GM21529 (cell line): Measurements from ENCODE around the gene ACIN1.

Experiments used
- ATAC-seq: cut with Tn5 transposase; IDR thresholded peaks from one replicate; pipeline ENCODE4 v1.9.1; 2021; ENCODE audit not compliant: unreplicated experiment

The ACIN1 gene

GRCh38 chr14:23044840-23045239 is 50.1 kb downstream of the ACIN1 start:
- no peak for ATAC-seq

GRCh38 chr14:23043754-23044153 is 51.2 kb downstream of the ACIN1 start:
- no peak for ATAC-seq

DNA sequence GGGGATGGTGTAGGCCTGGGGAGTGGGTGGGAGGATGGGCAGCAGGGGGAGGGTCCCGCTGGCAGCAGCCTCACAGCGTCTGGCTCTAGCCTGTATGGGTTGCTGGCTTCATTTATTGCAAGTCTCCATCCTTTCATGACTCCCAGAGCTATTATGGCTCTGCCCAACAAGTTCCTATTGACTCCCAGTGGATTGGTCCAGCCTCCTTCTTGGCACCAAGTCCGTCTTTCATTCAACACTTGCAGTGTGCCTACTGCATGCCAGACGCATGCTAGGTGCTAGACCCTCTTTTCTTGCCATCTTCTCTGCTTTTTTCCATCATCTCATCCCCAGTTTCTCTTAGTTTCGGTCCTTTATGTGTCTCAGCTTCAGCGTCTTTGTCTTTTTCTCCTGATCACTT is 51.8 kb downstream of the ACIN1 start:
- no peak for ATAC-seq

DNA sequence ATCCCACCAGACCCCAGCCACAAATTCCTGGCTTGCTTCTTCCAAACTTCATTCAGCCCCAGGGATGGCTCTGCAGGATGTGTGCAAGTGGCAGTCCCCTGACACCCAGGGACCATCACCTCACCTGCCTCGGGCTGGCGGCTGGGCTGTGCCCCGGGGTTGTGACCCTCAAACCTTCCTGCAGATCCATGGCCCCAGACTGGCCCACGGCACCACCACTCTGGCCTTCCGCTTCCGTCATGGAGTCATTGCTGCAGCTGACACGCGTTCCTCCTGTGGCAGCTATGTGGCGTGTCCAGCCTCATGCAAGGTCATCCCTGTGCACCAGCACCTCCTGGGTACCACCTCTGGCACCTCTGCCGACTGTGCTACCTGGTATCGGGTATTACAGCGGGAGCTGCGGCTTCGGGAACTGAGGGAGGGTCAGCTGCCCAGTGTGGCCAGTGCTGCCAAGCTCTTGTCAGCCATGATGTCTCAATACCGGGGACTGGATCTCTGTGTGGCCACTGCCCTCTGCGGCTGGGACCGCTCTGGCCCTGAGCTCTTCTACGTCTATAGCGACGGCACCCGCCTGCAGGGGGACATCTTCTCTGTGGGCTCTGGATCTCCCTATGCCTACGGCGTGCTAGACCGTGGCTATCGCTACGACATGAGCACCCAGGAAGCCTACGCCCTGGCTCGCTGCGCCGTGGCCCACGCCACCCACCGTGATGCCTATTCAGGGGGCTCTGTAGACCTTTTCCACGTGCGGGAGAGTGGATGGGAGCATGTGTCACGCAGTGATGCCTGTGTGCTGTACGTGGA is 52.6 kb downstream of the ACIN1 start, which contains the start of gene PSMB11:
PSMB11 (plus strand) TSS at position 51 of the 804 bp plus-strand sequence; CDS start at position 65, 14 bp downstream.
- no peak for ATAC-seq

GRCh38 chr14:23041729-23042128 is 53.2 kb downstream of the ACIN1 start:
- no peak for ATAC-seq

DNA sequence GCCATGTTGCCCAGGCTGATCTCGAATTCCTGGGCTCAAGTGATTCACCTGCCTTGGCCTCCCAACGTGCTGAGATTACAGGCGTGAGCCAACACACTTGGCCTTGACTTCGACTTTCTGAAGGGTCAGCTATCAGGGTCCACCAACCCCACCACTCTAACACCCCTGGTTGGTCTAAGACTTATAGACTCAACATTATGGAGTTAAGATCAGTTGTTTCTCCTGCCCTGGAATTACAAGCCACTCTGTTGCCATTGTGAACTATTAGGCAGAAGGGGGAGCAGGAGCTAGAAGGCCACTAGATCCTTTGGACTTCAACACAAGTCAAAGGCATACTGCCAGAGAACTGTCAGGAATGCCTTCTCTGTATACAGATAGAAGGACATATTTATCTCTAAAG is 54.8 kb downstream of the ACIN1 start:
- ATAC-seq: no peak

DNA sequence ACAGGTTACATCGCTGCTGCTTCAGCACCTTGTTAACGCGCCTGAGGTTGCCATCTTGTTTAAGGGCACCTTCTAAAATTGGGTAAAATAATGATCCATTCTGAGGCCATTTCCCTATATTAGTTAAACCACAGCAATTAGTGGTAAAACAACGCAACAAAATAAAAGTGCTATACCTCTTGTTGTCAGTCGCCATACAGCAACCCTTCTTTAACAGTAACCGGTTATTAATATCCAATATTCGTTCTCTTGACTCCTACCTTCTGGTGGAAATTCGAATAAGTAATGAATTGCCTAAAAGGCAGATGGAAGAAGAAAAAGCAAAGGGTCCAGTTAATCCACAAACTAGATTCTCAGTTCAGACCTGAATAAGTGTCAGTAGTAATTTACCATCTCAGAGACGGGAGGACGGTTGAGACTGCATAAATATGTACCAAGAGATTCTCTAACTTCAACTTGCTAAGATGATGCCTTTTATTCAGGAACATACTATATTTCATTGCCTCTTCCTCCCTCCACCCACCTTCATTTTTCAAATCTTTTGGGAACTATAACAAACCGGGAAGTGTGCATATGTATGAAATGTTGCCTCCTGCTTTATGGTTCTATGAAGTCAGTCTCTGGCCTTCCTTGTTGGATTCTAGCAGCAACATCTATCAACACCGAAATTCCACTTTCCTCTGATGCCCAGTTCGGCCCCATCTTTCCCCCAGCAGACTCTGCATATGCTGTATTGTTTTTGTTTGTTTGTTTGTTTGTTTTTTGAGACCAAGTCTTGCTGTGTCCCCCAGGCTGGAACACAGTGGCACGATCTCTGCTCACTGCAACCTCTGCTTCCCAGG is 59.4 kb downstream of the ACIN1 start:
- ATAC-seq: no peak

DNA sequence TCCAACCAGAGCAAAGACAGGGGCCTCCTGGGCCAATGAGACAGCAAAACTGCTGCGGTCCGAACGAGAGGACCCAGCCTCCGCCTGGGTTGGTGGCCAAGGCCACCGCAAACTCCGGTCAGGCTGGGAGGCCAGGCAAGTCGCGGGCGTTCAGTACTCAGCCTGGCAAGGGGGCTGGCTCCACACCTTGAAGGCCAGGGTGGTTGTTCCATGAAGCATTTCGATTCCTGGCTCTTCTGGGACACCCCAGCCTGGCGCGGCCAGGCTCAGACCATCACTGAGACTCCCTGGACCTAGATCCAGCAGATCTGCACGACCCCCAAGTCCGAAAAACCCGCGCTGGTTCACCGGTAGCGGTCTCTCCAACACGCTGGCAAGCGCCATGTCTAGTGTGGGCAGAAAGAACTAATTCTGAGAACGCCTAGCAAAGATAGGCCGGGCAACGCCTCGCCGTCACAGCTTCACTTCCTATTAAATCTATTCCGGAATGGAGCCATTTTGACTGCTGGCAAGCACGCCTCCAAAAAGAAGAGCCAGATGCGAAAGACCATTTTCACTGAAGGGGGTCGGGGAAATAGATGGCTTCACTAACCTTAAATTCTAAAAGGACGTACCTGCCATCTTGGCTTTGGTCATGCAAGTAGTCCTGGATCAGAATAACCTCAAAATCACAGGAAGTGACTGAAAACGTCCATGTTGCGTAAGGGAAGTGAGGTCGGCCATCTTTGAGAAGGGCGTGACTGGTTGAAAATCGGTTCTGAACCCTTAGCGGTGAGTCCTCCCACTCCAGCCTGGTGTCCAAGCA is 60.2 kb downstream of the ACIN1 start, which contains the start of gene PSMB5:
PSMB5 (minus strand) TSS at position 403 of the 805 bp plus-strand sequence; CDS start at position 384, 19 bp downstream.
- peak; percentile 93 for ATAC-seq

- no peak for ATAC-seq
Measured at GRCh38 chr14:23033801-23034497, 61.0 kb downstream of the ACIN1 start.

GRCh38 chr14:23033251-23033727 is 61.6 kb downstream of the ACIN1 start:
- no peak for ATAC-seq

GRCh38 chr14:23030936-23031335 is 64.0 kb downstream of the ACIN1 start:
- no peak for ATAC-seq

GRCh38 chr14:23028799-23029198 is 66.1 kb downstream of the ACIN1 start:
- no peak for ATAC-seq

DNA sequence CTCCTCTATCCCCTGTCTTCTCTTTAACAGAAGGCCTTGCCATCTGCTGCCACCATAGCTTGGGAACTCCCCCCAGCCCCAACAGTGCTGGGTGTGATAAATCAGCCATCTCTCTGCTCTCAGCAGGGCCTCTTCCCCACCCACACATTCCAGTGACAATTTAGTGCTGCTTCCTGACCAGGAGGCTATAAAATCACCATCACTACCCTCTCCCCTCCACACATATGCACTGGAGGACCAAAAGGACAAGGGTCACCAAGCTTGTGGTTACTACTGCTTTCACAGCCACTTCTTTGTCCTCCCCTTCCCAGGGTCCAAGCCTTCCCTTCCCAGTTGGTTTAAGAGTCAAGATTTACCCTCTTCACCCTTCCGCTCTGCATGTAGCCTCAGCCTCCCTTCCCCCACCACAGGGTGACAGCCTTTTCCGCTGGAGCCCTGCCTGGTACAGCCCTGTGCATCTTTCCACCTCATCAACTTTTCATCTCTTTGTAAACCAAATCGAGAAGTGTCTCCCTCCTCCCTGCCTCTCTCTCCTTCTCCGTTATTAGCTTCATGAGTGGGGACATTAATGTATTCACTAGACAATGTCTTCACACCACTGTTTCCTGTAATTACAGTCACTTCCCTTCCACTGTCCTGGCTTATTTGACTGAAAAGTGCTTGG is 69.7 kb downstream of the ACIN1 start:
- no peak for ATAC-seq

- ATAC-seq: no peak
Measured at GRCh38 chr14:23024612-23025075, 70.3 kb downstream of the ACIN1 start.

GRCh38 chr14:23023795-23024152 is 71.2 kb downstream of the ACIN1 start:
- no peak for ATAC-seq

DNA sequence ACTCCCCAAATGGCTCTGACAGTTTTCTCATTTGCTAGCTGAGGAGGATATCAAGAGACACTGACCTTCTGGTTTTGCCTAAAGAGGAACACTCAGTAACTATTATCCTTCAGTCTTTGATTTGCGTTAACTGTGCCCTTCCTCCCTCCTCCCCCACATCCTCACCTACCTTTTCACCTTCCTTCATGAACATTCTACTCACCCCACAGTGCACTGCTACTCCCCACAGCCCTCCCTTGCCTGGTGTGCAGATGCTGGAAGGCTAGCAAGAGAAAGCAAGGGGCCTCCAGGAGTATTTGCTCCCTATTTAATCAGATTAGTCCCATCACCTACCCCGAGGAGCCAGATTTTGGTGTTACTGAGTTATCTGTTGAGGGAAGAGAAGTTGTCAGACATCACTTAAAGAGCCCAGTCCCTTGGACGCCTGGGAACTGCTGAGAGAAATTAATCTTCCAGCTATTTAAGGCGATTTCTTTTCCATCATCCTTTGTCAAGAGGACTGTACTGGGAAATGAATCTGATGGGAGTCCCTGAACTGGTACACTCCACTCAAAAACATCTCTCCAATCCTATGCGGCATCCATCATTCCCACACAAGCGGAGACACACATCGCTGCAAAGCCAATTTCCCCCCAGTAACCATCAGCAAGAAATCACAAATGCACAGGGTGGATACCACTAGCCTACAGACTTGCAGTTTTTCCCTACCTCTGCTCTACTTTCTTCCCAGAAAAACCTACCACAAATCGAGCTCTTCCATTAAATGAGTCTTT is 71.7 kb downstream of the ACIN1 start:
- ATAC-seq: no peak

DNA sequence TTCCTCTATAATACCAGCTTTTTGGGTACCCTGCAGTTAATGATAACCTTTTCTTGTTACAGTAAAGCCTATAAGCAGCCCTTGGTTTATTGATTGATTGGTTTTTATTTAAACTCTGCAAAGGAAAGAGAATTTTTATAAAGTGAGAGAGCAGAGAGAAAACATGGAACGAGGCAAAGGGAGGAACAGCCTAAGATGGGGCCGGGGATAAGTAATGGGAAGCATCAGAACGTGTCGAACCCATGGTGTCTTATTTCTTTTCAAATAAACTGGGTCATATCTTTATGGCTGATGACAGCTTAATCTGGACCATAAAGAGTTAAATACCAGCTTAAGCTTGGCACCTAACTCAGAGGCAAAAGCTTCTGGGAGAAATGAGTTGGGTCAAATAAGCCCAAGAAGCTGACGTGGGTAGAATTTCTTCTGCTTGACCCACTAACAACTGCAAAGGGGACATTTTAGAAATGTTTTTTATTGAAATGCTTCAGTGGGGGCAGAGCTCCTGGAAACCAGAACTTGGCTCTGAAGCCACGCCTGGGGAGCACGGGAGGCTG is 73.0 kb downstream of the ACIN1 start:
- no peak for ATAC-seq

DNA sequence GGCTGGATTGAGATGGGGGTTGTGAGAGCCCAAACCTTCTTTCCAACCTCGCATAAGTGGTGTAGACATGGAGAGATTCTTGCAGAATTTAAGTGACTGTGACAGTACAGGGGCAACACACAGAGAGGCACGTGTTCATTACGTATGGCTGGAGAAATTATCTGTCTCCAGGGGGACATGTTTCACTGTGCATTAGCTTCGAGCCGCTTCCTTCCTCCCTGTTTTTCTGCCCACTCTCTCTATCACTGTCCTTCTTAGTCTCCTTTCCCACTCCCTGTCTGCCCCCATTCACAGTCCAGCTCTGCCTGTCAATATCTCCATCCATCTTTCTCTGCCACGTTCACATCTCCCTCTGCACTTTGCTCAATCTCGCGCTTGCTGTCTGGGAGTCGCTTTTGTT is 73.5 kb downstream of the ACIN1 start:
- ATAC-seq: no peak
